NCI-H1930 (cell line): ENCODE measurements around the gene SECISBP2.

Experiments
- DNase-seq, 2 experiments: peaks; one replicate each; lab custom pipeline; 2025; lab: John Stamatoyannopoulos, UW

SECISBP2 gene

GRCh38 chr9:89350988-89351557 lies 32.8 kb downstream of the SECISBP2 start:
- no peak for DNase-seq

- no peak for DNase-seq
These were observed 33.4 kb downstream of the SECISBP2 start for GRCh38 chr9:89351584-89352300.

- DNase-seq = no peak
These were observed 34.2 kb downstream of the SECISBP2 start for GRCh38 chr9:89352451-89352850.

GRCh38 chr9:89352874-89353649 lies 34.8 kb downstream of the SECISBP2 start:
- no peak for DNase-seq

- DNase-seq = no peak
These were observed 35.7 kb downstream of the SECISBP2 start for GRCh38 chr9:89353989-89354388.

- no peak for DNase-seq
These were observed 36.2 kb downstream of the SECISBP2 start for GRCh38 chr9:89354471-89354870.

- DNase-seq = no peak
These were observed 38.5 kb downstream of the SECISBP2 start for GRCh38 chr9:89356782-89357181.

GRCh38 chr9:89357331-89358197 lies 39.3 kb downstream of the SECISBP2 start:
- no peak for DNase-seq

- DNase-seq = no peak
These were observed 40.1 kb downstream of the SECISBP2 start for GRCh38 chr9:89358376-89358916.

GRCh38 chr9:89358985-89359384 lies 40.7 kb downstream of the SECISBP2 start:
- no peak for DNase-seq

GRCh38 chr9:89359751-89360261 lies 41.5 kb downstream of the SECISBP2 start:
- DNase-seq = no peak

GRCh38 chr9:89360465-89360864 lies 42.2 kb downstream of the SECISBP2 start:
- no peak for DNase-seq

GRCh38 chr9:89361031-89361430 lies 42.7 kb downstream of the SECISBP2 start:
- DNase-seq = no peak

- DNase-seq = no peak
These were observed 43.7 kb downstream of the SECISBP2 start for GRCh38 chr9:89361816-89362646.

- no peak for DNase-seq
These were observed 44.5 kb downstream of the SECISBP2 start for GRCh38 chr9:89362647-89363310.

GRCh38 chr9:89363311-89363670 lies 45.0 kb downstream of the SECISBP2 start:
- no peak for DNase-seq

- DNase-seq = no peak
These were observed 45.8 kb downstream of the SECISBP2 start for GRCh38 chr9:89363921-89364665.

- no peak for DNase-seq
These were observed 46.6 kb downstream of the SECISBP2 start for GRCh38 chr9:89364666-89365531.

GRCh38 chr9:89365532-89365912 lies 47.2 kb downstream of the SECISBP2 start:
- no peak for DNase-seq
